Measurements from ENCODE around the gene PIGU. TPM values are rescaled to one million over a fixed set of nuclear protein-coding genes. Genes with fewer than 3 reads are reported as not detected.

The PIGU gene
- total and polyA plus RNA-seq, 8 donors, result 4.1 to 20.4 (median 7.9) TPM

DNA sequence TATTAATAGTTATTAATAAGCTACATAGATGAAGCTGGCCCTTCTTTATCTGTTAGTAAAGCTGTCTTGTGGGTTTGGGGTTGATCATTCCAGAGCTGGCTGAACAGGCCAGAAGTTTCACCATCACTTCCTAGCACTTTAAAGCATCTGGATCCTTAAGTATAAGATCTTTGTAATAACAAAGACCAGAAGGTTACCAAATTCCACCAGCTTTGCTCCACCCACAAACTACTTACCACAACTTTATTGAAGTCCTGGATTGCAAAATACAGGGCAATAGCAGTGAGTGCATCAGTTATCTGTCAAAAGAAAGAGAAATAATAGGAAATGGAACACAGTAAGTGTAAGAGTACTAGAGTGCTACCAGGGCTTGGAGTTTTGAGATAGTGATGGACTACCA is 33.0 kb downstream of the PIGU start:
- TF ChIP-seq, protein P1, sequence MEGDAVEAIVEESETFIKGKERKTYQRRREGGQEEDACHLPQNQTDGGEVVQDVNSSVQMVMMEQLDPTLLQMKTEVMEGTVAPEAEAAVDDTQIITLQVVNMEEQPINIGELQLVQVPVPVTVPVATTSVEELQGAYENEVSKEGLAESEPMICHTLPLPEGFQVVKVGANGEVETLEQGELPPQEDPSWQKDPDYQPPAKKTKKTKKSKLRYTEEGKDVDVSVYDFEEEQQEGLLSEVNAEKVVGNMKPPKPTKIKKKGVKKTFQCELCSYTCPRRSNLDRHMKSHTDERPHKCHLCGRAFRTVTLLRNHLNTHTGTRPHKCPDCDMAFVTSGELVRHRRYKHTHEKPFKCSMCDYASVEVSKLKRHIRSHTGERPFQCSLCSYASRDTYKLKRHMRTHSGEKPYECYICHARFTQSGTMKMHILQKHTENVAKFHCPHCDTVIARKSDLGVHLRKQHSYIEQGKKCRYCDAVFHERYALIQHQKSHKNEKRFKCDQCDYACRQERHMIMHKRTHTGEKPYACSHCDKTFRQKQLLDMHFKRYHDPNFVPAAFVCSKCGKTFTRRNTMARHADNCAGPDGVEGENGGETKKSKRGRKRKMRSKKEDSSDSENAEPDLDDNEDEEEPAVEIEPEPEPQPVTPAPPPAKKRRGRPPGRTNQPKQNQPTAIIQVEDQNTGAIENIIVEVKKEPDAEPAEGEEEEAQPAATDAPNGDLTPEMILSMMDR (IDR thresholded peaks at IDR 0.05), result no peak

DNA sequence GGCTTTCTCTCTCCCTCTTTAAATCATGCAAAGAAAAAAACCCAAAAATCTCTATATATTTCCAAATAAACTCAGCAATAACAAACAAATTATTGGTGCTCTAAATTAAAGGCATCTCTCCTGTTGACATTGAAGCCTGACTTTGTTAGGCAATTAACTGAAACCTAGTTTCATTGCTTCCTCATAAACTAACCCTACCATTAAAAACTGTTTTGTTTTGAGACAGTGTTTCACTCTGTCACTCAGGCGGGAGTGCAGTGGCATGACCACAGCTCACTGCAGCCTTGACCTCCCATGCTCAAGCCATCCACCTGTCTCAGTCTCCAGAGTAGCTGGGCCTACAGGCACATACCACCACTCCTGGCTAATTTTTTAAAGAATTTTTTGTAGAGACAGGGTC is 34.9 kb downstream of the PIGU start:
- DNase-seq, result no peak
- Histone ChIP-seq H3K4me3 (no peak overlapping the region), H3K27ac (no peak overlapping the region), H3K27me3 (no peaks in the 10 kb centered on the region), H3K36me3 (no peaks in the 10 kb centered on the region), H3K4me1 (peaks cover 5 to 9% (median 9%) of the 10 kb centered on the region in 3 donors), H3K9me3 (no peaks in the 10 kb centered on the region)
- FAIRE-seq, result no peak
- TF ChIP-seq, protein P1 (IDR thresholded peaks at IDR 0.05), result no peak
- intact Hi-C loops (cut with DNase I), result no loop called here
- no peak for ATAC-seq
- WGBS, 2 donors, result 86 to 97% methylated on average over 1 of the region's 1 CpG

More for the DNA sequence above, 33.0 kb downstream of the PIGU start:
- intact Hi-C loops (cut with DNase I), result no loop called here
- FAIRE-seq, result no peak
- DNase-seq, result no peak
- Histone ChIP-seq H3K4me3 (no peak overlapping the region), H3K9me3 (no peaks in the 10 kb centered on the region), H3K27ac (no peak overlapping the region), H3K36me3 (no peaks in the 10 kb centered on the region), H3K4me1 (peaks cover 5 to 9% (median 9%) of the 10 kb centered on the region in 3 donors), H3K27me3 (no peaks in the 10 kb centered on the region)
- ATAC-seq, result peak in 2 of 4 donors; percentile 17 to 40

DNA sequence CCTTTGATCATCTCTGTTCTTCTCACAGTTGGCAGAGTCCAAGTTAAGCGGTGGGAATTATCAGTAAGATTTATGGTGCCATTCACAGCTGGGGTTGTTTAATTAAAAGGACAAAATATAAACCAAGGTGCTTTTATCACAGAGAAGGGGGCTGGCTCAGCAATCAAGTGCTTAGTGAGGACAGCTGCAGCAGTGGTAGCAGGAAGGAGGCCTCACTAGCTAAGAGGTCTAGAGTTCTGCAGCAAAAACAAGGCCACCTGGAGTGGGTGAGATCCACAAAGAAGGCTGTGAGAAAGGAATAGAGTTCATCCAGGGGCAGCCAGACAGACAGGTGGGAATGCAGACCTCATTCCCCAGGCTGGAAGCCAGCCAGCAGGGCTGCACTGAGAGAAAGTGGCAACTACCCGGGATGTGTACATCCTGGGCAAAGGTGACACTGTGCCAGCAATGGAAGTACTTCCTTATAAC is 37.1 kb downstream of the PIGU start:
- H3K27me3 ChIP-seq, result no peaks in the 10 kb centered on the region
- DNase-seq, result peak in 4 of 6 donors; percentile 14 to 57 (median 36)

DNA sequence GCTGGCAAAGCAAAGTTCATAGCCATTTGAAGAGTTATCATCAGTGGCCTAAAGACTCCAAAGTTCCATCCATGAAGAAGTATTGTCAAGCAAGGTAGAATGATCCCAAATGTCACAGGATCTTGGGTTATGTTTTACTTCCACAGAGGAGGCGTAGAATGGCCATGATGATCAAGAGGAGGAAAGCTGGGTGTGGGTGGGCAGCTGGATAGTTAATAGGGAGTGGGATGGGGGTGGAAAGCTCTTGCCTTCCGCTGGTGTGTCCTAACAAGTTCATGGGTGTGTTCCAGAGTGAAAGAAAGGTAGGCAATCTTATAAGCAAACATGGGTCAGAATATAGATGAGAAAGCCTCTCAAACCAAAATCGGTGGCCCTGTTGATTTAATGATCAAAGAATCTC is 38.4 kb downstream of the PIGU start:
- WGBS, 2 donors, result 71 to 72% methylated on average over 3 of the region's 3 CpGs
- Histone ChIP-seq H3K27ac (no peak overlapping the region), H3K4me3 (no peak overlapping the region), H3K27me3 (no peaks in the 10 kb centered on the region), H3K36me3 (no peaks in the 10 kb centered on the region), H3K9me3 (no peaks in the 10 kb centered on the region), H3K4me1 (peaks cover 5 to 9% (median 9%) of the 10 kb centered on the region in 3 donors)
- TF ChIP-seq, protein P1 (IDR thresholded peaks at IDR 0.05), result no peak
- FAIRE-seq (no peak), DNase-seq (no peak), ATAC-seq (no peak)
- intact Hi-C loops (cut with DNase I), result no loop called here

More for the DNA sequence above, 37.1 kb downstream of the PIGU start:
- WGBS, 2 donors, result 3 to 9% methylated on average over 2 of the region's 2 CpGs
- FAIRE-seq, result no peak
- intact Hi-C loops (cut with DNase I), result no loop called here
- Histone ChIP-seq H3K27ac (peak overlapping the region in 1 of 4 donors; percentile 25), H3K4me1 (peaks cover 5 to 9% (median 9%) of the 10 kb centered on the region in 3 donors), H3K9me3 (no peaks in the 10 kb centered on the region), H3K36me3 (no peaks in the 10 kb centered on the region), H3K4me3 (no peak overlapping the region)
- TF ChIP-seq, protein P1 (IDR thresholded peaks at IDR 0.05), result no peak
- ATAC-seq, result peak; percentile 31 to 72 (median 63)

DNA sequence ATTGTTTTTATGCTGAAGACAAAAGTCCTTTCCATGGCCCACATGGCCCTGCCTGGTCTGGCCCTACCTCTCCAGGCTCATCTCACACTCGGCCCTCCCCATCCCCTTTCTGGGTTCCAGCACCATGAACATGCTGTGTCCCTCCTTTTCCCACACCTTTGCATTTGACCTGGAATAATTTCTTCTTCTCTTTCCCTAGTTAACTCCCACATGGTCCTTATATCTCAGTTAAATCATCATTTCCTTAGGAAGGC is 38.9 kb downstream of the PIGU start:
- Histone ChIP-seq H3K36me3 (no peaks in the 10 kb centered on the region), H3K4me3 (no peak overlapping the region), H3K27me3 (no peaks in the 10 kb centered on the region), H3K27ac (peak overlapping the region in 2 of 4 donors; percentile 21 to 38), H3K4me1 (peaks cover 5 to 9% (median 9%) of the 10 kb centered on the region in 3 donors), H3K9me3 (no peaks in the 10 kb centered on the region)
- TF ChIP-seq, protein P1 (IDR thresholded peaks at IDR 0.05), result no peak
- ATAC-seq (no peak), DNase-seq (no peak), FAIRE-seq (no peak)
- 84 to 90% methylated on average over 1 of the region's 1 CpG for WGBS, 2 donors
- intact Hi-C loops (cut with DNase I), result no loop called here

All from pancreas (tissue), 10 donors.